PFSK-1 (cell line): Measurements from ENCODE around the gene IGFBP2.

Source experiments
- FOXP2 ChIP-seq: optimal IDR thresholded peaks from 2 replicates; pipeline ENCODE3; 2011; ENCODE audit warnings: borderline replicate concordance, control low read depth, inconsistent platforms; ENCODE audit not compliant: insufficient read depth; ENCODE audit errors: extremely low read length, extremely low read depth
- POLR2AphosphoS5 ChIP-seq: IDR thresholded peaks from 2 replicates; pipeline ENCODE4 v1.6.1; 2012; ENCODE audit warnings: low read depth, mild to moderate bottlenecking, control low read depth, low read length, moderate library complexity
- SIN3A ChIP-seq: IDR thresholded peaks from 2 replicates; pipeline ENCODE4 v1.6.1; 2012; ENCODE audit warnings: mild to moderate bottlenecking, low read length, moderate library complexity, borderline replicate concordance; ENCODE audit not compliant: insufficient read depth
- TAF1 ChIP-seq: IDR thresholded peaks from 2 replicates; pipeline ENCODE4 v1.6.1; 2012; ENCODE audit warnings: low read length, control low read depth, borderline replicate concordance; ENCODE audit not compliant: insufficient read depth
- TF ChIP-seq, protein P1 (sequence below), 2 experiments: IDR thresholded peaks; 2 replicates each; pipeline versions ENCODE4 v1.6.1 to v1.8.0; 2011 to 2012; ENCODE audit warnings: low read depth in 2 of 2, low read length in 2 of 2, control low read depth in 1 of 2, inconsistent platforms in 1 of 2, mild to moderate bottlenecking in 1 of 2, moderate library complexity in 1 of 2; ENCODE audit not compliant: insufficient read depth in 1 of 2

IGFBP2 gene

DNA sequence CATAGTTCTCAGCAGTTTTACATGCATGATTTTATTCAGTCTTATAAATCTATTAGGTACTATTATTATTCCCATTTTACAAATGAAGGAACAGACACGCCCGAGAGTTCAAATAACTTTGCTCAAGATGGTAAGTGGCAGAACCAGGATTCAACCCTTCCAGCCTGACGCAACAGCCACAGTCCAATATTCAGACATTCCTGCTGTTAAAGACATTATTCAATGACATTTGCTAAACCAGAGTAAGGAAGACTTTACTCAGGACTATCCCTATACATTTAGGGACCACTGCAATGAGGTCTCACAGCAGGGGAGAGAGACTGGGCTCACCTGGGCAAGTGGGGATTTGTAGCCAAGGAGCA lies 29.4 kb upstream of the IGFBP2 start:
- TF ChIP-seq, protein P1, sequence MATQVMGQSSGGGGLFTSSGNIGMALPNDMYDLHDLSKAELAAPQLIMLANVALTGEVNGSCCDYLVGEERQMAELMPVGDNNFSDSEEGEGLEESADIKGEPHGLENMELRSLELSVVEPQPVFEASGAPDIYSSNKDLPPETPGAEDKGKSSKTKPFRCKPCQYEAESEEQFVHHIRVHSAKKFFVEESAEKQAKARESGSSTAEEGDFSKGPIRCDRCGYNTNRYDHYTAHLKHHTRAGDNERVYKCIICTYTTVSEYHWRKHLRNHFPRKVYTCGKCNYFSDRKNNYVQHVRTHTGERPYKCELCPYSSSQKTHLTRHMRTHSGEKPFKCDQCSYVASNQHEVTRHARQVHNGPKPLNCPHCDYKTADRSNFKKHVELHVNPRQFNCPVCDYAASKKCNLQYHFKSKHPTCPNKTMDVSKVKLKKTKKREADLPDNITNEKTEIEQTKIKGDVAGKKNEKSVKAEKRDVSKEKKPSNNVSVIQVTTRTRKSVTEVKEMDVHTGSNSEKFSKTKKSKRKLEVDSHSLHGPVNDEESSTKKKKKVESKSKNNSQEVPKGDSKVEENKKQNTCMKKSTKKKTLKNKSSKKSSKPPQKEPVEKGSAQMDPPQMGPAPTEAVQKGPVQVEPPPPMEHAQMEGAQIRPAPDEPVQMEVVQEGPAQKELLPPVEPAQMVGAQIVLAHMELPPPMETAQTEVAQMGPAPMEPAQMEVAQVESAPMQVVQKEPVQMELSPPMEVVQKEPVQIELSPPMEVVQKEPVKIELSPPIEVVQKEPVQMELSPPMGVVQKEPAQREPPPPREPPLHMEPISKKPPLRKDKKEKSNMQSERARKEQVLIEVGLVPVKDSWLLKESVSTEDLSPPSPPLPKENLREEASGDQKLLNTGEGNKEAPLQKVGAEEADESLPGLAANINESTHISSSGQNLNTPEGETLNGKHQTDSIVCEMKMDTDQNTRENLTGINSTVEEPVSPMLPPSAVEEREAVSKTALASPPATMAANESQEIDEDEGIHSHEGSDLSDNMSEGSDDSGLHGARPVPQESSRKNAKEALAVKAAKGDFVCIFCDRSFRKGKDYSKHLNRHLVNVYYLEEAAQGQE (IDR thresholded peaks at IDR 0.05; ENCODE audit: insufficient read depth in 1 of 2, low read depth in 2 of 2, low read length in 2 of 2), result no peak

DNA sequence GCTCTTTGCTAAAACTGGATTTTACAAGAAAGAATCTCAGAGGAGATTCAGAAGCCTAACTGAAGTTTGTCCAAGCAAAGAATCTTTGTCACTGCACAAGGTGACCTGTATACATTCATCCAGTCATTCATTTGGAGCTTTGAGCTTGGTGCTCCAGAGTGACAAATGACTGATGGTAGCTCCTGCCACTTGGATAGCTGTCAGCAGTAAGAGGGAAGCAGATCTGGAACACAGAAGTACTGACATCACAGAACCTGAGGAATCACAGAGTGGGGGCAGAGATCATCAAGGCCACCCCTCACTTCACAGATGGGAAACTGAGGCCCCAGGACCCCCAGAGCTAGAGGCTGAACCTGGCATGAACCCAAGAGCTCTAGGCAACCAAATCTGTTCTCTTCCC lies 28.8 kb upstream of the IGFBP2 start:
- TF ChIP-seq FOXP2 (no peak), TAF1 (no peak), SIN3A (no peak)
- TF ChIP-seq, protein P1 (IDR thresholded peaks at IDR 0.05; ENCODE audit: insufficient read depth in 1 of 2, low read depth in 2 of 2, low read length in 2 of 2), result no peak

DNA sequence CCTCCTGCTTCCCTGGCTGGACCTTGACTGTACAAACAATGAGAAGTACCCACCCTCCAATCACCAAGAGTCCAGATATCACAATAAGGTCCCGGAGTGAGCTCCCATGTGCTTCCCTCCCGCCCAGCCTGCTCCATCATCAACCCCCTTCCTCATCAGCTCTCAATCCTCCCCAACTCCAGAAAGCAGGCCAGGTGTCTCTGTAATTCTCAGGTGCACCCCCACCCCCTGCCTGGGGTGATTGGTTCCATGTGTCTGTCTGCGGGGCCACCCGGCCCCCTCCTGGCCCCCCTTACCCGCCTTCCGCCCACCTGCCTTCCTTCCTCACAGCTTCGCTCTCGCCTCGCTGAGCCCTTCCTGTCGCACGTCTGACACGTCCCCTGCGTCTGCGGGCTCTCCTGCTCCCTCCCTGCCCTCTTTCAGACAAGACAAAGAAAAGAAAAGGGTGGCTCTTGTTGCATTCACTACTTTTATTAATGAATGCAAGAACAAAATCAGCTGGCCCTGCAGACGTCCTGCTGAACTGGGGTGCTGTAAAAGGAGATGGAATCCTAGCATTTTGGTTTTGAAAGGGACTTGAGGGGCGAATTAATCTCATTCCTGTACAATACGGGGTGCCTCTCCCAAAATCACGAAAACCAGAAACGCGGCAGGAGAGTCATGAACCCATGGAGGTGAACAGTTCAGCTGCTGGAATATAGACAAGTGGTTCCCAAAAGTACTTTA lies 26.5 kb upstream of the IGFBP2 start:
- TF ChIP-seq FOXP2 (no peak), POLR2AphosphoS5 (no peak), SIN3A (no peak), TAF1 (no peak)
- TF ChIP-seq, protein P1 (IDR thresholded peaks at IDR 0.05; ENCODE audit: insufficient read depth in 1 of 2, low read depth in 2 of 2, low read length in 2 of 2), result no peak

DNA sequence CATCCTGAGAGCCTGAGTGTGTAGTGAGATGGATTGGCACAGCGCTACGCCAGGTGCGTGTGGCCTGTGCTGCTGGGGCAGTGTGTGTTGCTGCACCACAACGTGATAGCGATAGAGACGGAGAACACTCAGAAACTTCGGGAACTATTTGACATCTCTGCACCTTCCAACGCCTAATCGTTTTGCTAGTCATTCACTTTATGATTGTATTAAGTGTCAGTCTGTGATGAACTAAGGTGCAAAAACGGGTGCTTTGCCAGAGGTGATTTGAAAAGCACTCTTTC lies 26.0 kb upstream of the IGFBP2 start:
- TF ChIP-seq, protein P1 (IDR thresholded peaks at IDR 0.05; ENCODE audit: insufficient read depth in 1 of 2, low read depth in 2 of 2, low read length in 2 of 2), result no peak
- TF ChIP-seq SIN3A (no peak), FOXP2 (no peak)

DNA sequence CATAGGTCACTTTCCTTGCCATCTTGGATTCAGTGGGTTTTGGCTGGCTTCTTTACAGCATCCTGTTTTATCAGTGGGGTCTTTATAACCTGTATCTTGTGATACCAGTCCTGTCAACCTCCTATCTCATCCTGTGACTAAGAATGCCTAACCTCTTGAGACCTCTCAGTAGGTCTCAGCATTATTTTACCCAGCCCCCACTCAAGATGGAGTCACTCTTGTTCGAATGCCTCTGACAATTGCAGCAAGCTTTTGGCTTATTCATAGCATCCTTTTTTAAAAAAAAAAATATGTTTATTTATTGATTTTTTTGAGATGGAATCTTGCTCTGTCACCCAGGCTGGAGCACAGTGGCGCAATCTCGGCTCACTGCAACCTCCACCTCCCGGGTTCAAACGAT lies 24.7 kb upstream of the IGFBP2 start:
- TF ChIP-seq FOXP2, result no peak
- TF ChIP-seq TAF1, result no peak
- no peak for TF ChIP-seq POLR2AphosphoS5
- TF ChIP-seq, protein P1 (IDR thresholded peaks at IDR 0.05; ENCODE audit: insufficient read depth in 1 of 2, low read depth in 2 of 2, low read length in 2 of 2), result no peak
- no peak for TF ChIP-seq SIN3A
